IMR-90 (cell line): ENCODE results near the gene WDR6. TPM values are rescaled to one million over a fixed set of nuclear protein-coding genes. Genes with fewer than 3 reads are reported as not detected.
A peak's percentile ranks its signal among the peaks of the same experiment; 100 is the strongest.

Experiments used
- ATAC-seq: fragments of 200-7000 bp; cut with Tn5 transposase; 2 replicates; pipeline ENCODE4 v1.9.1; 2020; ENCODE audit warnings: low read depth, mild to moderate bottlenecking, moderate library complexity
- BruUV-seq: library from RNA; stranded (reverse); fragments of 400-500 nt; replicated peaks from 2 replicates; lab custom pipeline; 2021; lab: Mats Ljungman, UMichigan
- CTCF ChIA-PET: fragments of 300-600 bp; formaldehyde crosslinking; extraction: SDS; loops from one replicate; lab custom pipeline; 2021; ENCODE audit warnings: antibody characterized with exemption; lab: Yijun Ruan, JAX
- POLR2A ChIA-PET: fragments of 300-600 bp; sonication (Branson Sonifier 250); formaldehyde crosslinking; loops from one replicate; lab custom pipeline; 2022; ENCODE audit warnings: antibody characterized with exemption; ENCODE audit not compliant: unreplicated experiment; lab: Charles Lee
- DNase-seq: peaks from one replicate; pipeline ENCODE4 v3.0.0; 2013
- H2AFZ ChIP-seq: replicated peaks from 2 replicates; pipeline ENCODE3; 2013; ENCODE audit warnings: low read length, mild to moderate bottlenecking; ENCODE audit not compliant: poor library complexity
- H2AK5ac ChIP-seq: 2 replicates; pipeline ENCODE4 v1.6.1; 2013; ENCODE audit warnings: low read depth, low read length, inconsistent platforms
- H2AK9ac ChIP-seq: replicated peaks from 2 replicates; pipeline ENCODE3; 2013; ENCODE audit warnings: mild to moderate bottlenecking, low read depth, low read length, moderate library complexity; ENCODE audit not compliant: poor library complexity
- H2BK120ac ChIP-seq: 2 replicates; pipeline ENCODE4 v1.6.1; 2013; ENCODE audit warnings: low read depth, low read length, inconsistent platforms
- H2BK15ac ChIP-seq: 3 replicates; pipeline ENCODE4 v1.6.1; 2013; ENCODE audit warnings: low read depth, low read length, inconsistent platforms
- H2BK20ac ChIP-seq: 2 replicates; pipeline ENCODE4 v1.6.1; 2013; ENCODE audit warnings: low read depth, mild to moderate bottlenecking, inconsistent platforms, low read length, moderate library complexity
- H2BK5ac ChIP-seq: 2 replicates; pipeline ENCODE4 v1.6.1; 2013; ENCODE audit warnings: mild to moderate bottlenecking, low read depth, low read length, inconsistent platforms; ENCODE audit not compliant: poor library complexity, severe bottlenecking
- H3K14ac ChIP-seq: replicated peaks from 2 replicates; pipeline ENCODE4 v1.6.1; 2013; ENCODE audit warnings: low read depth, low read length, inconsistent platforms
- H3K18ac ChIP-seq: 2 replicates; pipeline ENCODE4 v1.6.1; 2013; ENCODE audit warnings: low read depth, low read length, control low read depth
- H3K23ac ChIP-seq: 2 replicates; pipeline ENCODE4 v1.6.1; 2013; ENCODE audit warnings: low read depth, low read length, inconsistent platforms
- H3K27ac ChIP-seq: 2 replicates; pipeline ENCODE4 v1.5.1; 2013; ENCODE audit warnings: mild to moderate bottlenecking, control low read depth, low read length; ENCODE audit not compliant: insufficient read depth
- H3K27me3 ChIP-seq: 2 replicates; pipeline ENCODE4 v1.6.1; 2013; ENCODE audit warnings: low read length; ENCODE audit not compliant: control insufficient read depth, insufficient read depth
- H3K36me3 ChIP-seq: 2 replicates; pipeline ENCODE4 v1.6.1; 2013; ENCODE audit warnings: low read length, mixed read lengths; ENCODE audit not compliant: control insufficient read depth, insufficient read depth
- H3K4ac ChIP-seq: 2 replicates; pipeline ENCODE4 v1.6.1; 2013; ENCODE audit warnings: low read depth, low read length, inconsistent platforms
- H3K4me1 ChIP-seq: 2 replicates; pipeline ENCODE4 v1.6.1; 2013; ENCODE audit warnings: low read length, mixed read lengths; ENCODE audit not compliant: control insufficient read depth, insufficient read depth
- H3K4me2 ChIP-seq: 2 replicates; pipeline ENCODE4 v1.6.1; 2013; ENCODE audit warnings: low read depth, mild to moderate bottlenecking, control low read depth, low read length, moderate library complexity
- H3K4me3 ChIP-seq: 2 replicates; pipeline ENCODE4 v1.5.1; 2013; ENCODE audit warnings: low read depth, mild to moderate bottlenecking, control low read depth, low read length, moderate library complexity; ENCODE audit not compliant: insufficient read depth
- H3K56ac ChIP-seq: 2 replicates; pipeline ENCODE4 v1.6.1; 2013; ENCODE audit warnings: low read length, inconsistent platforms; ENCODE audit not compliant: insufficient read depth; ENCODE audit errors: extremely low read depth
- H3K79me1 ChIP-seq, 2 experiments: 2 replicates each; pipeline ENCODE4 v1.6.1; 2013; ENCODE audit warnings: low read length in 2 of 2, inconsistent platforms in 1 of 2, low read depth in 1 of 2
- H3K9ac ChIP-seq: 2 replicates; pipeline ENCODE4 v1.6.1; 2013; ENCODE audit warnings: low read depth, low read length, control low read depth
- H3K9me1 ChIP-seq: 2 replicates; pipeline ENCODE4 v1.6.1; 2013; ENCODE audit warnings: low read length, inconsistent platforms; ENCODE audit not compliant: insufficient read depth
- H3K9me3 ChIP-seq: 2 replicates; pipeline ENCODE4 v1.6.1; 2013; ENCODE audit warnings: low read length; ENCODE audit not compliant: control insufficient read depth, insufficient read depth
- H4K20me1 ChIP-seq: 2 replicates; pipeline ENCODE4 v1.6.1; 2013; ENCODE audit warnings: low read length, inconsistent platforms; ENCODE audit not compliant: insufficient read depth
- H4K5ac ChIP-seq: 2 replicates; pipeline ENCODE4 v1.6.1; 2013; ENCODE audit warnings: mild to moderate bottlenecking, low read depth, low read length, control low read depth
- H4K8ac ChIP-seq, 2 experiments: 2 replicates each; pipeline ENCODE4 v1.6.1; 2013; ENCODE audit warnings: low read depth in 2 of 2, low read length in 2 of 2, control low read depth in 1 of 2, inconsistent platforms in 1 of 2
- H4K91ac ChIP-seq: 2 replicates; pipeline ENCODE4 v1.6.1; 2013; ENCODE audit warnings: low read depth, low read length, inconsistent platforms; ENCODE audit not compliant: insufficient read depth
- BHLHE40 ChIP-seq: fragments of 150-350 bp; IDR thresholded peaks from 2 replicates; pipeline ENCODE4 v1.6.1; 2016; ENCODE audit warnings: mild to moderate bottlenecking, low read depth, low read length
- CEBPB ChIP-seq: IDR thresholded peaks from 2 replicates; pipeline ENCODE4 v1.6.1; 2012; ENCODE audit warnings: low read depth, low read length, improper control_type of control experiment
- CHD1 ChIP-seq: IDR thresholded peaks from 2 replicates; pipeline ENCODE4 v1.6.1; 2012; ENCODE audit warnings: low read depth, low read length, improper control_type of control experiment
- CTCF ChIP-seq: conservative IDR thresholded peaks from 2 replicates; pipeline ENCODE4 v1.5.1; 2012; ENCODE audit warnings: mild to moderate bottlenecking, low read depth, low read length, improper control_type of control experiment
- ELK1 ChIP-seq: fragments of 150-350 bp; IDR thresholded peaks from 2 replicates; pipeline ENCODE4 v1.6.1; 2016; ENCODE audit warnings: low read depth, mild to moderate bottlenecking, low read length, moderate library complexity, borderline replicate concordance
- FOS ChIP-seq: fragments of 150-350 bp; IDR thresholded peaks from 2 replicates; pipeline ENCODE4 v1.6.1; 2016; ENCODE audit warnings: low read depth, low read length
- MAFK ChIP-seq: IDR thresholded peaks from 2 replicates; pipeline ENCODE4 v1.6.1; 2012; ENCODE audit warnings: low read depth, low read length, improper control_type of control experiment
- MXI1 ChIP-seq: IDR thresholded peaks from 2 replicates; pipeline ENCODE4 v1.6.1; 2012; ENCODE audit warnings: low read depth, mild to moderate bottlenecking, low read length, moderate library complexity, borderline replicate concordance
- POLR2A ChIP-seq: IDR thresholded peaks from 2 replicates; pipeline ENCODE4 v1.6.1; 2012; ENCODE audit warnings: mild to moderate bottlenecking, low read depth, low read length
- RAD21 ChIP-seq: IDR thresholded peaks from 2 replicates; pipeline ENCODE4 v1.6.1; 2012; ENCODE audit warnings: low read length, improper control_type of control experiment
- RFX5 ChIP-seq: IDR thresholded peaks from 2 replicates; pipeline ENCODE4 v1.8.0; 2012; ENCODE audit warnings: low read depth, mild to moderate bottlenecking, low read length, moderate library complexity
- SMC3 ChIP-seq: fragments of 150-350 bp; IDR thresholded peaks from 2 replicates; pipeline ENCODE4 v1.6.1; 2016; ENCODE audit warnings: low read depth, mild to moderate bottlenecking, antibody characterized with exemption, low read length, moderate library complexity
- USF2 ChIP-seq: fragments of 150-350 bp; IDR thresholded peaks from 2 replicates; pipeline ENCODE4 v1.6.1; 2017; ENCODE audit warnings: mild to moderate bottlenecking, antibody characterized with exemption, low read length, low read depth
- WGBS, 2 experiments: methylation state at CpG; one replicate each; pipeline versions ENCODE4 v1.1.5 to v1.1.7; 2013; ENCODE audit warnings: missing lambda C conversion rate in 2 of 2; ENCODE audit not compliant: insufficient read length in 1 of 2; ENCODE audit errors: extremely low coverage in 2 of 2; 5-methylcytosine and 5-hydroxymethylcytosine counted together
- dilution Hi-C: fragments of 300-500 bp; cut with HindIII; formaldehyde crosslinking; loops from one replicate; pipeline ENCODE4 v1.14.3; 2018; ENCODE audit warnings: low sequenced_read_pairs; ENCODE audit not compliant: unreplicated experiment
- in situ Hi-C: fragments of 300-500 bp; cut with MboI; formaldehyde crosslinking; loops from 3 replicates; pipeline ENCODE4 v1.14.3; 2019; ENCODE audit warnings: low sequenced_read_pairs, inconsistent platforms, mixed read lengths
- intact Hi-C: fragments of 100-400 bp; cut with micrococcal nuclease; formaldehyde crosslinking; loops from 2 replicates; pipeline ENCODE4 v1.10.0; 2022
- polyA plus RNA-seq, 3 experiments: library from polyadenylated mRNA; depleted of rRNA; stranded (reverse); fragments of >200 nt; gene quantifications; 2 replicates each; pipeline ENCODE4 v1.2.3, GENCODE V29; 2012; ENCODE audit warnings: low replicate concordance in 1 of 3
- total RNA-seq: library from RNA; depleted of rRNA; stranded (reverse); fragments of >200 nt; gene quantifications from 2 replicates; pipeline ENCODE4 v1.2.3, GENCODE V29; 2012

WDR6 gene
- total and polyA plus RNA-seq, 2 of the 4 experiments (the other 2 are of a cell fraction) = 60.9 to 160 TPM

GRCh38 chr3:49020330-49021212 is 13.4 kb downstream of the WDR6 start:
- Histone ChIP-seq H3K4me1 (peaks cover 11% of the 10 kb centered on the region), H3K27me3 (no peaks in the 10 kb centered on the region), H3K79me1 (peaks cover 22 to 82% of the 10 kb centered on the region in 2 experiments; a peak in 3 of 4 replicates), H2BK15ac (no peak overlapping the region; the same call in 2 of the 3 replicates), H4K5ac (peak overlapping the region; percentile 13; the same call in 1 of the 2 replicates), H3K4me2 (peak overlapping the region; percentile 72), H3K27ac (peak overlapping the region; percentile 69), H3K9ac (peak overlapping the region; percentile 66), H3K23ac (peak overlapping the region; percentile 93), H2AFZ (peak overlapping the region; percentile 94), H2AK5ac (peak overlapping the region; percentile 74), H2BK20ac (no peak overlapping the region), H4K91ac (peak overlapping the region; percentile 82), H3K36me3 (peaks cover 28% of the 10 kb centered on the region), H3K56ac (peak overlapping the region; percentile 75), H4K20me1 (peaks cover 19% of the 10 kb centered on the region), H3K4ac (peak overlapping the region; percentile 92), H2BK120ac (0 out of 2 replicates have a peak overlapping the region, but pooled peaks have one; percentile 16), H3K14ac (peak overlapping the region; percentile 93), H2BK5ac (peak overlapping the region; percentile 62), H3K9me3 (no peaks in the 10 kb centered on the region), H3K18ac (0 out of 2 replicates have a peak overlapping the region, but pooled peaks have one; percentile 4), H3K9me1 (peaks cover 15% of the 10 kb centered on the region), H4K8ac (peak overlapping the region; percentile 24 to 32; a peak in 3 of 4 replicates), H3K4me3 (peak overlapping the region; percentile 59), H2AK9ac (peak overlapping the region; percentile 99)
- DNase-seq (no peak), ATAC-seq (peak; percentile 0; the same call in 1 of the 2 replicates)
- ChIA-PET CTCF (interaction anchor here (1.0 kb wide), 1 partner anchor 74 kb away, joined by 3 read pairs; no protein-coding TSS in a partner anchor), POLR2A (interaction anchor here (0.6 to 3.8 kb wide), 4 partner anchors 9 to 73 kb away, joined by 3 to 25 read pairs (median 6); partner anchors contain the start of genes QRICH1 and WDR6)
- BruUV-seq = no TSS peak
- intact Hi-C loops (loop anchor here (2.0 to 5.0 kb wide), 2 partner anchors 32 to 72 kb away; partner anchors contain the start of gene QRICH1), dilution Hi-C loops (no loop called here), in situ Hi-C loops (no loop called here)
- 1% methylated on average over 25 of the region's 51 CpGs; no CpG with 5 or more reads in 1 of the 2 experiments for WGBS, 2 experiments
- TF ChIP-seq CTCF = no peak
- no peak for TF ChIP-seq FOS
- no peak for TF ChIP-seq BHLHE40
- TF ChIP-seq POLR2A = no peak
- no peak for TF ChIP-seq CEBPB
- no peak for TF ChIP-seq ELK1
- TF ChIP-seq USF2 = no peak
- no peak for TF ChIP-seq CHD1
- TF ChIP-seq RAD21 = no peak
- TF ChIP-seq SMC3 = no peak
- TF ChIP-seq RFX5 = no peak
- TF ChIP-seq MAFK = no peak
- TF ChIP-seq MXI1 = no peak
